ENCODE results near the gene CDC42BPA.

CDC42BPA gene

GRCh38 chr1:227070638-227071285, 247.5 kb downstream of the CDC42BPA start:
- DNase-seq (ENCODE audit: extremely low read depth in 1 of 2, low read depth in 1 of 2): no peak

GRCh38 chr1:227069490-227069889, 248.8 kb downstream of the CDC42BPA start:
- DNase-seq (ENCODE audit: extremely low read depth in 1 of 2, low read depth in 1 of 2): no peak

- no peak for DNase-seq (ENCODE audit: extremely low read depth in 1 of 2, low read depth in 1 of 2)
Measured at GRCh38 chr1:227068883-227069282, 249.4 kb downstream of the CDC42BPA start.

GRCh38 chr1:227066999-227067398, 251.3 kb downstream of the CDC42BPA start:
- no peak for DNase-seq (ENCODE audit: extremely low read depth in 1 of 2, low read depth in 1 of 2)

GRCh38 chr1:227065311-227065710, 253.0 kb downstream of the CDC42BPA start:
- DNase-seq (ENCODE audit: extremely low read depth in 1 of 2, low read depth in 1 of 2): no peak

- no peak for DNase-seq (ENCODE audit: extremely low read depth in 1 of 2, low read depth in 1 of 2)
Measured at GRCh38 chr1:227062306-227062705, 256.0 kb downstream of the CDC42BPA start.

- DNase-seq (ENCODE audit: extremely low read depth in 1 of 2, low read depth in 1 of 2): no peak
Measured at GRCh38 chr1:227059076-227059475, 259.2 kb downstream of the CDC42BPA start.

GRCh38 chr1:227058321-227058751, 260.0 kb downstream of the CDC42BPA start:
- no peak for DNase-seq (ENCODE audit: extremely low read depth in 1 of 2, low read depth in 1 of 2)

- DNase-seq (ENCODE audit: extremely low read depth in 1 of 2, low read depth in 1 of 2): no peak
Measured at GRCh38 chr1:227049253-227049652, 269.0 kb downstream of the CDC42BPA start.

- no peak for DNase-seq (ENCODE audit: extremely low read depth in 1 of 2, low read depth in 1 of 2)
Measured at GRCh38 chr1:227043755-227044154, 274.5 kb downstream of the CDC42BPA start.

- no peak for DNase-seq (ENCODE audit: extremely low read depth in 1 of 2, low read depth in 1 of 2)
Measured at GRCh38 chr1:227042292-227042691, 276.0 kb downstream of the CDC42BPA start.

- DNase-seq (ENCODE audit: extremely low read depth in 1 of 2, low read depth in 1 of 2): no peak
Measured at GRCh38 chr1:227038401-227038800, 279.9 kb downstream of the CDC42BPA start.

- no peak for DNase-seq (ENCODE audit: extremely low read depth in 1 of 2, low read depth in 1 of 2)
Measured at GRCh38 chr1:227037121-227037520, 281.2 kb downstream of the CDC42BPA start.

- no peak for DNase-seq (ENCODE audit: extremely low read depth in 1 of 2, low read depth in 1 of 2)
Measured at GRCh38 chr1:227035316-227035715, 283.0 kb downstream of the CDC42BPA start.

- DNase-seq (ENCODE audit: extremely low read depth in 1 of 2, low read depth in 1 of 2): no peak
Measured at GRCh38 chr1:227033880-227034279, 284.4 kb downstream of the CDC42BPA start.

GRCh38 chr1:227032396-227032795, 285.9 kb downstream of the CDC42BPA start:
- DNase-seq (ENCODE audit: extremely low read depth in 1 of 2, low read depth in 1 of 2): no peak

- no peak for DNase-seq (ENCODE audit: extremely low read depth in 1 of 2, low read depth in 1 of 2)
Measured at GRCh38 chr1:227016990-227017389, 301.3 kb downstream of the CDC42BPA start.

GRCh38 chr1:227010645-227011044, 307.6 kb downstream of the CDC42BPA start:
- DNase-seq (ENCODE audit: extremely low read depth in 1 of 2, low read depth in 1 of 2): no peak

GRCh38 chr1:227009937-227010336, 308.4 kb downstream of the CDC42BPA start:
- DNase-seq (ENCODE audit: extremely low read depth in 1 of 2, low read depth in 1 of 2): no peak

GRCh38 chr1:227006226-227006796, 312.0 kb downstream of the CDC42BPA start:
- no peak for DNase-seq (ENCODE audit: extremely low read depth in 1 of 2, low read depth in 1 of 2)

GRCh38 chr1:227004796-227005195, 313.5 kb downstream of the CDC42BPA start:
- DNase-seq (ENCODE audit: extremely low read depth in 1 of 2, low read depth in 1 of 2): no peak

- no peak for DNase-seq (ENCODE audit: extremely low read depth in 1 of 2, low read depth in 1 of 2)
Measured at GRCh38 chr1:227003165-227003564, 315.1 kb downstream of the CDC42BPA start.

All from stimulated activated CD8-positive, alpha-beta memory T cell treated with anti-CD3 and anti-CD28 coated beads, Interleukin-7, amount 100 ng/mL, for 48 hours (primary cell).